SH-SY5Y (cell line): Measurements from ENCODE around the gene AK8.

ENCODE experiments used
- GATA2 ChIP-seq: IDR thresholded peaks from 2 replicates; pipeline ENCODE4 v1.6.1; 2011; ENCODE audit warnings: mild to moderate bottlenecking, low read depth, low read length
- GATA3 ChIP-seq: IDR thresholded peaks from 2 replicates; pipeline ENCODE4 v1.6.1; 2011; ENCODE audit warnings: low read depth, mild to moderate bottlenecking, low read length, moderate library complexity

DNA sequence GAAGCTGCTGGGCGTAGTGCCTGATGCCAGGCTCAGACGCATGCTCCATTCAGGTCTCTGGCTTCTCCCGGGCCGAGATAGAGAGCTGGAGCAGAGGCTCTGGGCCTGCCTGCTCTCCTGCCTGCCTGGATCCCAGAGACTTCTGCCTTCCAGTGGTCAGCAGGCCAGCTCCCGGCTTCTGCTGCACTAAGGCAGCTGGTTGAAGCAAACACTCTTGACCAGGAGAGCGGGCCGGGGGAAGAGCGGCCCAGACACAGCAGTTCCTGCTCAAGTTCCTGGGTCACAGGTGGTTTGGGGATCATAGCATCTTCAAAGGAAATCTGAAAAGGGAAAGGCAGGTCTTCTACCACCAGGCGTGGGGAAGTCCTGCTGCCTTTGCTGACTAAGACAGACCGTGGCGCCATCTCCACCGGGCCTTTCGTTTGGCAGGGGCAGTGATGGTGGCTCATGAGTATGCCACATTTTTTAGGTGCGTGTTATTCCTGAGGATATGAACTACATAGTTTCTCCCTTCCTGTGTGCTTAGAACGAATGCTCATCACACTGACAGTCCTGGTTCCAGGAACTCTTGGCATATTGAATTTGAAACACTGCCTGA is 31.1 kb downstream of the AK8 start:
- no peak for TF ChIP-seq GATA2
- TF ChIP-seq GATA3, result no peak
